ENCODE results near the gene TUBB2B. TPM values are rescaled to one million over a fixed set of nuclear protein-coding genes. Genes with fewer than 3 reads are reported as not detected.

TUBB2B gene
- total RNA-seq, 1 experiment from 2014 or later = 0.86 TPM

DNA sequence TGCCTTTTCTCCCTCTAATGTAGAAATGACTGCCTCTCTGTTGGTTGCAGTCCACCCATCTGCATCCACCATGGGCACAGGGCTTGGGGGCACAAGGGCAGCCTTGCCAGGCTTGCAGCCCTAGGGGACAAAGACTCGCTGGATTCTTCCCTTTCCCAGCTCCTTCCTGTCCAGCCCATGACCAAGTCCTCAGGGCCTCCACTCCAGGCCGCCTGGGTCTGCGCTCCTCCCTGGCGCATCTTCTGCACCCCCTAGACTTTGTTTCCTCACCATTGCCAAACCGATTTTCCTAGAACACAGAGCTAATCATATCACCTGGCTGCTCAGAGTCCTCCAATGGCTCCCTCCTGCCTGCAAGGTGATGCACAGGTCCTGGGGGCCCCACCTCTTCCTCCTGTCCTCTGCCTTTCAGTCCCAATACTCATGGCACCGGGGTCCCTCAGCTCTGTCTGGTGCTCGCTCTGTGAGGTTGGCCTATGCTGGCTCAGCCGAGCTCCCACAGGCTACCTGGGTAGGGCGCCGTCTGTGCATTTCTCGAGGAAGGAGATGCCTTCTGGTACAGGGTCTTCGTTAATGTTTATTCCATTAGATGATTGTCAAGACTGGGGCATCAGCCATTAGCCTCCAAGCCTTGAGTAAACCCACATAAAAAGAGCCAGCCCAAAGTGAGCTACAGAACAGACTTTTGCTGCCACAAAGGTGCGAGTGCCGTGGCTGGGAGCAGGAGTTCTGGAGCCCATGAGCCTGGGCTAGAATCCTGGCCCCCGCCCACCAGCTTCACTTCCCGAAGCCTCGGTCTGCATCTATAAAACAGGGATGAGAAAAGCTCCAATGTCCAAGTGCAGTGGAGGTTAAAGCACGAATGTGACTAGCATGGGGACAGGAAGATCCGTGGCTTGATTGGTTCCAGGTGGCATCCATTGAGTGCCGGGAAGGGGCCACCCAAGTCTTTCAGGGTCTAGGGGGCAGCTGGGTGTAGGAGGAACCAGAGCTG lies 49.0 kb upstream of the TUBB2B start (continued):
- TF ChIP-seq, protein P1, sequence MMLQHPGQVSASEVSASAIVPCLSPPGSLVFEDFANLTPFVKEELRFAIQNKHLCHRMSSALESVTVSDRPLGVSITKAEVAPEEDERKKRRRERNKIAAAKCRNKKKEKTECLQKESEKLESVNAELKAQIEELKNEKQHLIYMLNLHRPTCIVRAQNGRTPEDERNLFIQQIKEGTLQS (IDR thresholded peaks at IDR 0.05) = no peak
- no peak for TF ChIP-seq CBX3 (IDR thresholded peaks at IDR 0.05; ENCODE audit: low read depth)
- TF ChIP-seq EZH2 (IDR thresholded peaks at IDR 0.05) = no peak

- DNase-seq (ENCODE audit: low read depth, low spot score) (no peak), ATAC-seq (no peak)
- H4K20me1 ChIP-seq (ENCODE audit: insufficient read depth) = no peaks in the 10 kb centered on the region
- no peak for TF ChIP-seq EZH2phosphoT487 (IDR thresholded peaks at IDR 0.05; ENCODE audit: borderline replicate concordance)
- TF ChIP-seq ZFX (IDR thresholded peaks at IDR 0.05) = no peak
- no peak for TF ChIP-seq ZNF274 (IDR thresholded peaks at IDR 0.05; ENCODE audit: low read depth, low read length)
- TF ChIP-seq, protein P2, sequence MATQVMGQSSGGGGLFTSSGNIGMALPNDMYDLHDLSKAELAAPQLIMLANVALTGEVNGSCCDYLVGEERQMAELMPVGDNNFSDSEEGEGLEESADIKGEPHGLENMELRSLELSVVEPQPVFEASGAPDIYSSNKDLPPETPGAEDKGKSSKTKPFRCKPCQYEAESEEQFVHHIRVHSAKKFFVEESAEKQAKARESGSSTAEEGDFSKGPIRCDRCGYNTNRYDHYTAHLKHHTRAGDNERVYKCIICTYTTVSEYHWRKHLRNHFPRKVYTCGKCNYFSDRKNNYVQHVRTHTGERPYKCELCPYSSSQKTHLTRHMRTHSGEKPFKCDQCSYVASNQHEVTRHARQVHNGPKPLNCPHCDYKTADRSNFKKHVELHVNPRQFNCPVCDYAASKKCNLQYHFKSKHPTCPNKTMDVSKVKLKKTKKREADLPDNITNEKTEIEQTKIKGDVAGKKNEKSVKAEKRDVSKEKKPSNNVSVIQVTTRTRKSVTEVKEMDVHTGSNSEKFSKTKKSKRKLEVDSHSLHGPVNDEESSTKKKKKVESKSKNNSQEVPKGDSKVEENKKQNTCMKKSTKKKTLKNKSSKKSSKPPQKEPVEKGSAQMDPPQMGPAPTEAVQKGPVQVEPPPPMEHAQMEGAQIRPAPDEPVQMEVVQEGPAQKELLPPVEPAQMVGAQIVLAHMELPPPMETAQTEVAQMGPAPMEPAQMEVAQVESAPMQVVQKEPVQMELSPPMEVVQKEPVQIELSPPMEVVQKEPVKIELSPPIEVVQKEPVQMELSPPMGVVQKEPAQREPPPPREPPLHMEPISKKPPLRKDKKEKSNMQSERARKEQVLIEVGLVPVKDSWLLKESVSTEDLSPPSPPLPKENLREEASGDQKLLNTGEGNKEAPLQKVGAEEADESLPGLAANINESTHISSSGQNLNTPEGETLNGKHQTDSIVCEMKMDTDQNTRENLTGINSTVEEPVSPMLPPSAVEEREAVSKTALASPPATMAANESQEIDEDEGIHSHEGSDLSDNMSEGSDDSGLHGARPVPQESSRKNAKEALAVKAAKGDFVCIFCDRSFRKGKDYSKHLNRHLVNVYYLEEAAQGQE (IDR thresholded peaks at IDR 0.05; ENCODE audit: low read depth) = no peak
- no peak for TF ChIP-seq RAD21 (IDR thresholded peaks at IDR 0.05; ENCODE audit: low read depth)
- no peak for TF ChIP-seq JUND (IDR thresholded peaks at IDR 0.05)
- no peak for TF ChIP-seq FOSL1 (IDR thresholded peaks at IDR 0.05; ENCODE audit: low read depth)
- TF ChIP-seq CEBPB (IDR thresholded peaks at IDR 0.05; ENCODE audit: low read depth) = no peak
- no peak for TF ChIP-seq EGR1 (IDR thresholded peaks at IDR 0.05; ENCODE audit: low read depth)
- no peak for TF ChIP-seq ELF1 (IDR thresholded peaks at IDR 0.05; ENCODE audit: borderline replicate concordance, low read depth)
- TF ChIP-seq, protein P3, sequence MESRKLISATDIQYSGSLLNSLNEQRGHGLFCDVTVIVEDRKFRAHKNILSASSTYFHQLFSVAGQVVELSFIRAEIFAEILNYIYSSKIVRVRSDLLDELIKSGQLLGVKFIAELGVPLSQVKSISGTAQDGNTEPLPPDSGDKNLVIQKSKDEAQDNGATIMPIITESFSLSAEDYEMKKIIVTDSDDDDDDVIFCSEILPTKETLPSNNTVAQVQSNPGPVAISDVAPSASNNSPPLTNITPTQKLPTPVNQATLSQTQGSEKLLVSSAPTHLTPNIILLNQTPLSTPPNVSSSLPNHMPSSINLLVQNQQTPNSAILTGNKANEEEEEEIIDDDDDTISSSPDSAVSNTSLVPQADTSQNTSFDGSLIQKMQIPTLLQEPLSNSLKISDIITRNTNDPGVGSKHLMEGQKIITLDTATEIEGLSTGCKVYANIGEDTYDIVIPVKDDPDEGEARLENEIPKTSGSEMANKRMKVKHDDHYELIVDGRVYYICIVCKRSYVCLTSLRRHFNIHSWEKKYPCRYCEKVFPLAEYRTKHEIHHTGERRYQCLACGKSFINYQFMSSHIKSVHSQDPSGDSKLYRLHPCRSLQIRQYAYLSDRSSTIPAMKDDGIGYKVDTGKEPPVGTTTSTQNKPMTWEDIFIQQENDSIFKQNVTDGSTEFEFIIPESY (IDR thresholded peaks at IDR 0.05; ENCODE audit: extremely low read depth, insufficient replicate concordance, low read length) = no peak
- TF ChIP-seq SIN3A (IDR thresholded peaks at IDR 0.05; ENCODE audit: low read depth) = no peak
- TF ChIP-seq, protein P1 (IDR thresholded peaks at IDR 0.05) = no peak
- CTCF ChIA-PET = no interaction called here
- no TSS peak for BruUV-seq (replicated peaks)
- H3K9me2 ChIP-seq (ENCODE audit: insufficient read depth) = no peaks in the 10 kb centered on the region
- RAD21 ChIA-PET (ENCODE audit: low non-redundant PET in 1 of 2, low total read pairs in 2 of 2, uncharacterized antibody in 2 of 2, unreplicated experiment in 2 of 2) = no interaction called here
- peaks cover 6 to 10% of the 10 kb centered on the region in 2 experiments; a peak in 3 of 4 replicates for H3K36me3 ChIP-seq (ENCODE audit: control insufficient read depth in 1 of 2, insufficient read depth in 2 of 2, low read length in 2 of 2)
- H3K27ac ChIP-seq (ENCODE audit: low read depth, low read length) = no peak overlapping the region
- no peaks in the 10 kb centered on the region for H3K4me1 ChIP-seq (ENCODE audit: control insufficient read depth in 1 of 2, insufficient read depth in 2 of 2, low read length in 2 of 2)
- H3K4me2 ChIP-seq (ENCODE audit: low read length) = no peak overlapping the region
- intact Hi-C loops (cut with micrococcal nuclease) = loop anchor here (10.0 kb wide), 1 partner anchor 701 kb away; no protein-coding TSS in a partner anchor
- no peak overlapping the region for H3K4me3 ChIP-seq (replicated peaks in 1 of 2; ENCODE audit: low read depth in 1 of 2, low read length in 2 of 2)
- no peak overlapping the region for H3K9ac ChIP-seq (ENCODE audit: low read length)
- no peaks in the 10 kb centered on the region for H3K9me3 ChIP-seq (ENCODE audit: control insufficient read depth in 1 of 2, insufficient read depth in 1 of 2, low read depth in 1 of 2, low read length in 2 of 2)
- H3K79me2 ChIP-seq (ENCODE audit: insufficient read depth, low read length) = no peaks in the 10 kb centered on the region
- no peaks in the 10 kb centered on the region for H3K27me3 ChIP-seq (ENCODE audit: insufficient read depth, low read length)
- POLR2A ChIA-PET = no interaction called here
- no peak overlapping the region for H2AFZ ChIP-seq (ENCODE audit: low read depth, low read length, poor library complexity, severe bottlenecking)
These were observed 46.5 kb upstream of the TUBB2B start for GRCh38 chr6:3273707-3274521.

Measured in HCT116 (cell line).